ENCODE results near the gene TMEM101. TPM values are rescaled to one million over a fixed set of nuclear protein-coding genes. Genes with fewer than 3 reads are reported as not detected.

Gene TMEM101
- total RNA-seq, 1 donor from 2014 or later, result 33.6 TPM

- Histone ChIP-seq H3K27ac (no peak overlapping the region), H3K36me3 (no peaks in the 10 kb centered on the region), H3K4me1 (peaks cover 5% of the 10 kb centered on the region), H3K27me3 (no peaks in the 10 kb centered on the region), H3K4me3 (no peak overlapping the region), H3K9me3 (no peaks in the 10 kb centered on the region)
- TF ChIP-seq CTCF (IDR thresholded peaks at IDR 0.05), result peak in 1 of 3 experiments; percentile 12
- TF ChIP-seq POLR2A (IDR thresholded peaks at IDR 0.05), result no peak
- no peak for TF ChIP-seq POLR2AphosphoS5 (IDR thresholded peaks at IDR 0.05; ENCODE audit: insufficient read depth in 1 of 2, low read depth in 1 of 2)
- intact Hi-C loops (cut with DNase I), result loop anchor here (5.0 kb wide), 1 partner anchor 53 kb away; the partner anchor contains the start of gene PPY
- no peak for DNase-seq (ENCODE audit: extremely low spot score in 2 of 2)
Measured at GRCh38 chr17:43995150-43995471, 19.7 kb downstream of the TMEM101 start.

GRCh38 chr17:43994272-43995149 is 20.3 kb downstream of the TMEM101 start:
- no peak for DNase-seq (ENCODE audit: extremely low spot score in 2 of 2)

GRCh38 chr17:43992641-43993040 is 22.1 kb downstream of the TMEM101 start:
- intact Hi-C loops (cut with DNase I), result no loop called here
- Histone ChIP-seq H3K4me3 (no peak overlapping the region), H3K27me3 (no peaks in the 10 kb centered on the region), H3K9me3 (no peaks in the 10 kb centered on the region), H3K27ac (no peak overlapping the region), H3K36me3 (no peaks in the 10 kb centered on the region), H3K4me1 (peaks cover 5% of the 10 kb centered on the region)
- TF ChIP-seq POLR2AphosphoS5 (IDR thresholded peaks at IDR 0.05; ENCODE audit: insufficient read depth in 1 of 2, low read depth in 1 of 2), result no peak
- no peak for TF ChIP-seq POLR2A (IDR thresholded peaks at IDR 0.05)
- no peak for DNase-seq (ENCODE audit: extremely low spot score in 2 of 2)

More at GRCh38 chr17:43994272-43995149, 20.3 kb downstream of the TMEM101 start:
- H3K4me1 ChIP-seq, result peaks cover 5% of the 10 kb centered on the region
- no peak for TF ChIP-seq POLR2A (IDR thresholded peaks at IDR 0.05)
- TF ChIP-seq POLR2AphosphoS5 (IDR thresholded peaks at IDR 0.05; ENCODE audit: insufficient read depth in 1 of 2, low read depth in 1 of 2), result no peak
- TF ChIP-seq CTCF (IDR thresholded peaks at IDR 0.05), result peak; percentile 16 to 67 (median 45)
- H3K4me3 ChIP-seq, result peak overlapping the region; percentile 25 to 47
- H3K27ac ChIP-seq, result no peak overlapping the region
- H3K27me3 ChIP-seq, result no peaks in the 10 kb centered on the region
- intact Hi-C loops (cut with DNase I), result loop anchor here (5.0 kb wide), 1 partner anchor 52 kb away; the partner anchor contains the start of gene PPY
- no peaks in the 10 kb centered on the region for H3K9me3 ChIP-seq
- no peaks in the 10 kb centered on the region for H3K36me3 ChIP-seq

GRCh38 chr17:43988301-43988700 is 26.5 kb downstream of the TMEM101 start:
- H3K27me3 ChIP-seq, result no peaks in the 10 kb centered on the region
- no peak overlapping the region for H3K4me3 ChIP-seq
- no peaks in the 10 kb centered on the region for H3K9me3 ChIP-seq
- no peak for DNase-seq (ENCODE audit: extremely low spot score in 2 of 2)
- intact Hi-C loops (cut with DNase I), result no loop called here
- H3K36me3 ChIP-seq, result no peaks in the 10 kb centered on the region
- TF ChIP-seq CTCF (IDR thresholded peaks at IDR 0.05) (no peak), POLR2A (IDR thresholded peaks at IDR 0.05) (no peak)
- peaks cover 12% of the 10 kb centered on the region for H3K4me1 ChIP-seq
- no peak overlapping the region for H3K27ac ChIP-seq

GRCh38 chr17:43987131-43988021 is 27.4 kb downstream of the TMEM101 start:
- no peak for TF ChIP-seq POLR2AphosphoS5 (IDR thresholded peaks at IDR 0.05; ENCODE audit: insufficient read depth in 1 of 2, low read depth in 1 of 2)
- TF ChIP-seq POLR2A (IDR thresholded peaks at IDR 0.05), result no peak
- TF ChIP-seq CTCF (IDR thresholded peaks at IDR 0.05), result no peak
- Histone ChIP-seq H3K36me3 (no peaks in the 10 kb centered on the region), H3K4me3 (no peak overlapping the region), H3K4me1 (peaks cover 13% of the 10 kb centered on the region), H3K9me3 (no peaks in the 10 kb centered on the region), H3K27ac (no peak overlapping the region), H3K27me3 (no peaks in the 10 kb centered on the region)
- DNase-seq (ENCODE audit: extremely low spot score in 2 of 2), result no peak
- intact Hi-C loops (cut with DNase I), result no loop called here

Measured in vagina (tissue), 2 donors.